Stomach smooth muscle (tissue), 2 donors: ENCODE measurements around the gene DPYD.

Experiments
- H3K27ac ChIP-seq: one replicate; pipeline ENCODE4 v1.7.0; 2013; ENCODE audit warnings: mild to moderate bottlenecking, low read length, inconsistent platforms
- H3K27me3 ChIP-seq, 2 donors: one replicate each; pipeline ENCODE4 v1.7.0; 2013; ENCODE audit warnings: low read length in 2 of 2; ENCODE audit not compliant: insufficient read depth in 2 of 2, control insufficient read depth in 1 of 2
- H3K36me3 ChIP-seq, 2 donors: one replicate each; pipeline ENCODE4 v1.7.0; 2013; ENCODE audit warnings: low read length in 2 of 2; ENCODE audit not compliant: control insufficient read depth in 2 of 2, insufficient read depth in 2 of 2
- H3K4me1 ChIP-seq: one replicate; pipeline ENCODE4 v1.7.0; 2013; ENCODE audit warnings: low read length; ENCODE audit not compliant: control insufficient read depth, insufficient read depth
- H3K4me3 ChIP-seq, 2 donors: one replicate each; pipeline ENCODE4 v1.7.0; 2013; ENCODE audit warnings: low read length in 2 of 2
- H3K9ac ChIP-seq, 2 donors: one replicate each; pipeline ENCODE4 v1.7.0; 2013; ENCODE audit warnings: low read length in 2 of 2, mild to moderate bottlenecking in 1 of 2
- H3K9me3 ChIP-seq, 2 donors: one replicate each; pipeline ENCODE4 v1.7.0; 2013; ENCODE audit warnings: low read length in 2 of 2; ENCODE audit not compliant: control insufficient read depth in 2 of 2
- donor health status: healthy.
- donor health status: Pancreatic carcinoma.

Gene DPYD

DNA sequence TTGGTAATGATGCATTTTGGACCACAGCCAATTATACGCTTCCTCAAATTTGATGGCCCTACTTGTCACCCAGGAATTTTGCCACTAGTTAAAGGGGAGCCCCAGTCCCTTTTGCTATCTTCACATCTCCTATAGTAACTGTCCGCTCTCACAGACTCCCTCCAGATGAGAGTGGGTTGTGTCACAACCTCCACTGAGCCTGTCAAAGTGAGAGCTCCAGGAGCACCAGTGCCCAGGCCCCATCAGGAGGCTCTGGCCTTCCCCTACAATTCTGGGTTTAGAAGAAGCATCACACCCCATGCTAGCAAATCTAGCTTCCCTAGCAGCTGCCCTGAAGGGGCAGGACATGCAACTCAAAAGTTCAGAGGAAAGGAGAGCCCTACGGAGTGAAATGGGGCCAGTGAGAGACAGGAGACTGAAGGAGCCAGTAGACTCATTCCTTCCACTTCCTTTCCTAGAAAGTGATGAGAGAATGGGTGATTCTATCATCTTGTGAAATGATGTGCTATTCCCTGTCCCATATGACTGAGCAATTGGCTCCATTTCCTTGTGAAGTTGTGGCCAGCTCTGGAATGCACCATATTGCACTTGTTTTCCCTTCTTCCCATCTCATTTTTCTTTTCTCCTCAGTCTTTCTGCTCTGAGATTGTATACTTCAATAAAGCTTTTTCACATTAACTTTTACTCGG lies 541.3 kb downstream of the DPYD start:
- H3K4me3 ChIP-seq: no peak overlapping the region
- H3K9me3 ChIP-seq: no peaks in the 10 kb centered on the region
- no peaks in the 10 kb centered on the region for H3K4me1 ChIP-seq
- H3K36me3 ChIP-seq: peaks cover 0 to 4% of the 10 kb centered on the region in 2 donors
- H3K27ac ChIP-seq: no peak overlapping the region
- no peak overlapping the region for H3K9ac ChIP-seq
- no peaks in the 10 kb centered on the region for H3K27me3 ChIP-seq

- Histone ChIP-seq H3K27me3 (no peaks in the 10 kb centered on the region), H3K9me3 (no peaks in the 10 kb centered on the region), H3K4me3 (no peak overlapping the region), H3K4me1 (no peaks in the 10 kb centered on the region), H3K9ac (no peak overlapping the region), H3K27ac (no peak overlapping the region), H3K36me3 (peaks cover 0 to 4% of the 10 kb centered on the region in 2 donors)
These were observed 542.2 kb downstream of the DPYD start for GRCh38 chr1:97378596-97378995.

DNA sequence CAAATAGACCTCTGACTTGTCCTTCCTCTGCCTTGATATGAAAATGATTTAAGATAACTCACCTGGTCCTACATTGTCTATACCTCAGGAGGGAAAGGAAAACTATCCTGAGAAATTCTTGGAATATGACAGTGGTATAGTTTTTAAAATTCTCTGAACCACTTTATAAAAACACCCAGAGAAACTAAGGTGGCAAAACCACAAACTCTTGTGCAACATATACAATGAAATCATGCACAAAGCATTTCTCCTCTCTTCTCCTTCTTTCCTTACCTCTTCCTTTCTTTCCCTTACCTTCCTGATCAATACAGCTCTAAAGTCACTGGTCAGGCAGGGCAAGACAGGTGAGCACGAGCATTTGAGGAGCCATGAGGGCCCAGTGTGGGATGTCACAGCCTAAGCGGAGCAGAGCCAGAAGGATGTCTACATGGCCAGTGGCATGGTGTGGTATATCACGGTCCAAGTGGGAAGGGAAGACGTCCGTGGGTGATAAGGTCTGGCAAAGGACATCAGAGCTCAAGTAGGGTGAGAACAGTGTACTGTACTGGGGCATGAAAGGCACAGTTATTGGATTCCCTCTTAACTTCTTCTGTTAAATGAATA lies 543.3 kb downstream of the DPYD start:
- Histone ChIP-seq H3K4me3 (no peak overlapping the region), H3K9me3 (no peaks in the 10 kb centered on the region), H3K9ac (no peak overlapping the region), H3K27me3 (no peaks in the 10 kb centered on the region), H3K4me1 (no peaks in the 10 kb centered on the region), H3K27ac (no peak overlapping the region), H3K36me3 (peaks cover 0 to 4% of the 10 kb centered on the region in 2 donors)

DNA sequence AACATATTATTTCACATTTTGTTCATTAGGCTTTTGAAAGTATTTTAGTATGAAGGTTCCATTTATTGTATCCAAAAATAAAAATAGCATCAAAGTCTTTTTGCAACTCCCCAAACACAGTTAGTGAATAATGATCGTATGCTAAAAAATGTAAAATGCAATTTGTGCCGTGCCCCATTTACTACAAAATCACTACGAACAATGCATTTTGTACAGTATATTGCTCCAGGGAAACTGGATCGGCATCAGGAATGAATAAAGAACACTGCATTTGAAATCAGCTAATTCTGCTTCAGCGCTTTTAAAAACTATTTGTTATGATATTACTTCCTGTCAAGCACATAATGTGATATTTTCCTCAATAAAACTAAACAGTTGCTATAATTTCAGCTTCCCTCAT lies 547.8 kb downstream of the DPYD start:
- Histone ChIP-seq H3K9ac (no peak overlapping the region), H3K27me3 (no peaks in the 10 kb centered on the region), H3K4me3 (no peak overlapping the region), H3K9me3 (no peaks in the 10 kb centered on the region), H3K27ac (no peak overlapping the region), H3K36me3 (no peaks in the 10 kb centered on the region), H3K4me1 (no peaks in the 10 kb centered on the region)

DNA sequence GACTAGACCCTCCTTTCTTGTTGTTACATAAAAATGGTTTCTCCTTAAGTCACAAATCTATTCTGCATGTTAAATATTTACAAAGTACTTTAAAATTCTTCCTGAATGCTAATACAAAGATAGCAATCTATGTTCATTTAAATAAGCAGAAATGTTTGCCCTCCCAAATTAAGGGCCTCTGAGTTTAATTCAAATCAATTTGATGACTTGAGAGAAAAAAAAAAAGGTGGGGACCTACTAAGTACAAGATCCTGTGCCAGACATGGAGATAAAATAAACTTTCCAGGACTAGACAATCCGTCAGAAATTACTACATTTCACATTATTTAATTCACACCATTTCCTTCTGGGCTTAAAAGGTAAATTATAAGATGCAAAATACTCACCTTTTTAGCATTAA lies 548.3 kb downstream of the DPYD start:
- H3K36me3 ChIP-seq: no peaks in the 10 kb centered on the region
- H3K4me3 ChIP-seq: no peak overlapping the region
- no peak overlapping the region for H3K27ac ChIP-seq
- H3K9me3 ChIP-seq: no peaks in the 10 kb centered on the region
- H3K9ac ChIP-seq: no peak overlapping the region
- H3K4me1 ChIP-seq: no peaks in the 10 kb centered on the region
- no peaks in the 10 kb centered on the region for H3K27me3 ChIP-seq

DNA sequence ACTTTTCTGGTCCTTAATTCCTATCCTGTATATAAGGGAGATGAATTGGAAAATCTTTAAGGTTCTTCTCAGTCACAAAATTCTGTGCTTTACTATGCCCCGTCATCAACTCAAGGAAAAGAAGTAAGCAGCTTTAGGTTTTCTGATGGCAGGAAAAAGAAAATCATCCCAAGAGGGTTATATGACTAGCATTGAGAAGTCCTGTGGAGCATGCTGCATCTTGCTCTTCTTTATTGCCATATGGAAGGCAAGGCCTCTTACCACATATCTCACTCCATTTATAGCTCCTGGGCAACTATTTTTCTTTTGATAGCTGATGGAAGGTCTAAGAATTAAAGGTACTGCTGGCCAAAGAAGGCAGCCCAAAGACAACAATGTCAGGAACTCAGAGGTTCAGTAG lies 552.5 kb downstream of the DPYD start:
- Histone ChIP-seq H3K4me3 (no peak overlapping the region), H3K36me3 (peaks cover 0 to 5% of the 10 kb centered on the region in 2 donors), H3K9ac (no peak overlapping the region), H3K27ac (no peak overlapping the region), H3K4me1 (no peaks in the 10 kb centered on the region), H3K9me3 (no peaks in the 10 kb centered on the region), H3K27me3 (no peaks in the 10 kb centered on the region)

DNA sequence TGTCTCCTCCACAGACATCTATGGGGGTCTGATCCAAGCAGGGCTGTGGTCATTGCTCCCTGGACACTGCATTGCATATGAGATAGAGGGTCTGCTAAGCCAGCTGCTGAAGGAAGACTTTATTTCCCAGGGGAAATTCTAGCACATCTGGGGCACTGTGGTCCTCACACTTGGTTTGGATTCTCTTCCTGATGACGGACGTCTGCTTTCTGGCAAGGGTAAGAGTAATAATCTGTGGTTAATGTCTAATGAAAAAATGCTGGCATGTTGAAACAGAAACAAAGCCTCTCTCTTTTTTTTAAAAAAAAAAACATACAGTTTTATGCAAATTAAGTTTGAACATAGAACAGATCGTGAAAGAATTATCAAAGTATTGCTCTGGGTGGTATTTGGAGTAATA lies 553.9 kb downstream of the DPYD start:
- no peaks in the 10 kb centered on the region for H3K27me3 ChIP-seq
- H3K4me1 ChIP-seq: no peaks in the 10 kb centered on the region
- no peak overlapping the region for H3K9ac ChIP-seq
- no peaks in the 10 kb centered on the region for H3K9me3 ChIP-seq
- peaks cover 0 to 5% of the 10 kb centered on the region in 2 donors for H3K36me3 ChIP-seq
- H3K4me3 ChIP-seq: no peak overlapping the region
- H3K27ac ChIP-seq: no peak overlapping the region

DNA sequence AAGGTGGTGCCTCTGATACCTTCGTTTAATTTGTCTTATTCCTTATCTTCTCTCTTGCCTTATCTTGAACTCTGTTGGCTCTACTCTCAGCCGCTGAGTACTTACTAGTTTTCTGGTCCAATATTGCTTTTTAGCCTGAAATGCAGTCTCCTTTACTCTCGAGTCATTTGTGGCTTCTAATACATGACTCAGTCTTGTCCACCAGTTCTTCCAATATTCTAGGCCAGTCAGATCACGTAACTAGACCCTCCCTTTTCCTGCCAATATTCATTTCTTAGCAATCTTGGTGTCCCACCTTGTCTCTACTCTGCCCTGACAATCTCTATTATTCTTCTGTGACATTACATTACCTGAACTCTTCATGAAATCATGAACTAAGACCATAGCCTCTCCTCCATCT lies 555.8 kb downstream of the DPYD start:
- peaks cover 0 to 5% of the 10 kb centered on the region in 2 donors for H3K36me3 ChIP-seq

GRCh38 chr1:97364086-97364485 lies 556.7 kb downstream of the DPYD start:
- no peak overlapping the region for H3K9ac ChIP-seq
- no peaks in the 10 kb centered on the region for H3K4me1 ChIP-seq

More for the DNA sequence above, 555.8 kb downstream of the DPYD start:
- H3K4me3 ChIP-seq: no peak overlapping the region
- no peak overlapping the region for H3K27ac ChIP-seq
- no peaks in the 10 kb centered on the region for H3K4me1 ChIP-seq
- H3K27me3 ChIP-seq: no peaks in the 10 kb centered on the region
- H3K9ac ChIP-seq: no peak overlapping the region
- no peaks in the 10 kb centered on the region for H3K9me3 ChIP-seq

DNA sequence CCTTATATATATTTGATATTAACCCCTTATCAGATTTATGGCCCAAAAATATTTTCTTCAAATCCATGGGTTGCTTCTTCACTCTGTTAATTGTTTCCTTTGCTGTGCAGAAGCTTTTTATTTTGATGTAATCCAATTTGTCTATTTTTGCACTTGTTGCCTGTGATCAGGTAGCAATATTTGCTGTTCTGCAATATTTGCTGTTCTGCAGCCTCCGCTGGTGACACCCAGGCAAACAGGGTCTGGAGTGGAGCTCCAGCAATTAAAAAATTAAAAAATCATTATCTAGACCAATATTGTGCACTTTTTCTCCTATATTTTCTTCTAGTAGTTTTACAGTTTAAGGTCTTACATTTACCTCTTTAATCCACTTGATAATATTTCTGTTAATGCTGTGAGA lies 564.5 kb downstream of the DPYD start:
- Histone ChIP-seq H3K4me1 (no peaks in the 10 kb centered on the region), H3K27me3 (no peaks in the 10 kb centered on the region), H3K27ac (no peak overlapping the region), H3K4me3 (no peak overlapping the region), H3K9me3 (peaks cover 0 to 5% of the 10 kb centered on the region in 2 donors), H3K36me3 (no peaks in the 10 kb centered on the region), H3K9ac (no peak overlapping the region)

More at GRCh38 chr1:97364086-97364485, 556.7 kb downstream of the DPYD start:
- Histone ChIP-seq H3K4me3 (no peak overlapping the region), H3K27me3 (no peaks in the 10 kb centered on the region), H3K27ac (no peak overlapping the region), H3K36me3 (peaks cover 0 to 5% of the 10 kb centered on the region in 2 donors), H3K9me3 (no peaks in the 10 kb centered on the region)

- Histone ChIP-seq H3K9me3 (peaks cover 0 to 4% of the 10 kb centered on the region in 2 donors), H3K4me3 (no peak overlapping the region), H3K27me3 (no peaks in the 10 kb centered on the region), H3K27ac (no peak overlapping the region), H3K4me1 (no peaks in the 10 kb centered on the region), H3K36me3 (no peaks in the 10 kb centered on the region), H3K9ac (no peak overlapping the region)
These were observed 567.9 kb downstream of the DPYD start for GRCh38 chr1:97352936-97353382.
